Mammary epithelial cell (primary cell): ENCODE results near the gene NUP210.

ENCODE experiments used
- CTCF ChIP-seq, 2 donors: IDR thresholded peaks in 1 of 2; conservative IDR thresholded peaks in 1 of 2; 2 replicates each; pipeline ENCODE4 v1.5.1; 2011 to 2012; ENCODE audit warnings: inconsistent platforms in 2 of 2, low read length in 2 of 2, mild to moderate bottlenecking in 2 of 2, control low read depth in 1 of 2, low read depth in 1 of 2; ENCODE audit not compliant: insufficient read depth in 1 of 2; ENCODE audit errors: extremely low read depth in 1 of 2
- EZH2 ChIP-seq: IDR thresholded peaks from 2 replicates; pipeline ENCODE4 v1.6.1; 2012; ENCODE audit warnings: low read length, inconsistent platforms, borderline replicate concordance

DNA sequence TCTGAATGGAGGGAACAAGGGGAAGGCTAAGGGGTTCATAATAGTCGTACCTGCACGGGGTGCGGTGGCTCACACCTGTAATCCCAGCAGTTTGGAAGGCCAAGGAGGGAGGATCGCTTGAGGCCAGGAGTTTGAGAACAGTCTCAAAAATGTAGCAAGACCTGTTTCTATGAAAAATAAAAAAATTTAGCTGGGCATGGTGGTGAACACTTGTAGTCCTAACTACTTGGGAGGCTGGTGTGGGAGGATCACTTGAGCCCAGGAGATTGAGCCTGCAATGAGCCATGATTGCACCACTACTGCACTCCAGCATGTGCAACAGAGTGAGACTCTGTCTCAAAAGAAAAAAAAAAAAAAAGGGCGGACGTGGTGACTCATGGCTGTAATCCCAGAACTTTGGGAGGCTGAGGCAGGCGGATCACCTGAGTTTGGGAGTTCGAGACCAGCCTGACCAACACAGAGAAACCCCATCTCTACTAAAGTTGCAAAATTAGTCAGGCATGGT is 42.1 kb upstream of the NUP210 start:
- TF ChIP-seq CTCF (conservative IDR thresholded peaks at IDR 0.05 in 1 of 2, IDR thresholded peaks at IDR 0.05 in 1 of 2; ENCODE audit: extremely low read depth in 1 of 2, insufficient read depth in 1 of 2, low read depth in 1 of 2, low read length in 2 of 2): no peak
- no peak for TF ChIP-seq EZH2
